ENCODE results near the gene RSPH9. TPM values are rescaled to one million over a fixed set of nuclear protein-coding genes. Genes with fewer than 3 reads are reported as not detected.

Gene RSPH9
- total and polyA plus RNA-seq, 2 donors (not counting 3 experiments of a cell fraction or from before 2014, with no cell fraction given): 0.18 to 0.27 TPM

DNA sequence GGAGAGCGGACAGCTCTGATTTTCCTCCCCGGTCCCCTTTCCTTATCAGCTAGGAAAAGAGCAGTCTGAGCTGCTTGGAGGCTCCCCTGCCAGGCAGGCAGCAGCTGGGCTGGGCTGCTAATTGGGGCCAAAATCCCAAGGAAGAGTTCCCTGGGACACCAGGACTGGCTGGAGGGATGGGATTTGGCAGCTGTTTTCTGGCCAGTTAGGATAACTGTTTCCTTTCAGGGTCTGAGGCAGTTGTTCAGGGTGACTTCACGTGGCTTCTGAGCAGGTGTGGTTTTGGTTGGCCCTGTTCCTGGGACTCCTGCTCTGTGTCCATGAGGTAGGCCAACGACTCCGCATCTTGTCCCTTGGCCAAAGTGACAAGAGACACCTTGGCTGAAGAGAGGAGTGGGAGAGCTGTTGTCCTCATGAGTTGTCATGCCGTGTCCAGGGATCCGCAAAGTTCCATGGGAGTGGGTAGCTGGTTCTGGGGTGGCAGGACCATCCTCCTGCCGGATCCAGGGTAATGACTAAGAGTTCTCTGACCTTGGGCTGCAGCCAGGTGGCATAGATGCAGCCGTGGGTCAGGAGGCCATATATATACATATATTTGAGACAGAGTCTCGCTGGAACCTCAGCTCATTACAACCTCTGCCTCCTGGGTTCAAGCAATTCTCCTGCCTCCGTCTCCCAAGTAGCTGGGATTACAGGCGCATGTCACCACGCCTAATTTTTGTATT is 21.5 kb downstream of the RSPH9 start:
- Histone ChIP-seq H4K20me1 (replicated peaks; ENCODE audit: control insufficient read depth, extremely low read depth, insufficient read depth, low read length) (no peaks in the 10 kb centered on the region), H3K9me1 (replicated peaks; ENCODE audit: control insufficient read depth, extremely low read depth, insufficient read depth, low read length) (no peaks in the 10 kb centered on the region), H3K36me3 (ENCODE audit: control insufficient read depth in 2 of 2, extremely low read depth in 1 of 2, insufficient read depth in 2 of 2, low read length in 2 of 2) (peaks cover 0 to 2% of the 10 kb centered on the region in 2 experiments), H3K9me3 (replicated peaks; ENCODE audit: control insufficient read depth, insufficient read depth, low read length) (no peaks in the 10 kb centered on the region), H3K79me2 (ENCODE audit: control insufficient read depth, insufficient read depth, low read length) (no peaks in the 10 kb centered on the region), H3K27ac (ENCODE audit: insufficient read depth, low read depth, low read length) (no peak overlapping the region), H3K27me3 (ENCODE audit: control insufficient read depth in 2 of 2, insufficient read depth in 2 of 2, low read length in 2 of 2) (no peaks in the 10 kb centered on the region), H3K9ac (replicated peaks; ENCODE audit: extremely low read depth, insufficient read depth, low read length) (no peak overlapping the region), H3K4me3 (replicated peaks in 1 of 3; ENCODE audit: insufficient read depth in 1 of 3, low read depth in 1 of 3, low read length in 3 of 3) (no peak overlapping the region), H3K4me2 (ENCODE audit: insufficient read depth, low read length) (no peak overlapping the region), H2AFZ (ENCODE audit: low read depth, low read length) (no peak overlapping the region), H3K4me1 (ENCODE audit: control insufficient read depth, extremely low read depth, insufficient read depth, low read length) (peaks cover 5% of the 10 kb centered on the region)
- DNase-seq (ENCODE audit: low read depth, low spot score): no peak
- intact Hi-C loops (cut with micrococcal nuclease) (loop anchor here (5.0 kb wide), 1 partner anchor 171 kb away; no protein-coding TSS in a partner anchor), dilution Hi-C loops (cut with MboI; ENCODE audit: extremely low pct_ligation_motif_present, low sequenced_read_pairs) (no loop called here)
- CTCF ChIA-PET: interaction anchor here (1.0 to 7.1 kb wide), 21 partner anchors 10 to 495 kb away, joined by 3 to 177 read pairs (median 11); partner anchors contain the start of genes MRPS18A, RSPH9 and VEGFA
- no TSS peak for BruUV-seq (replicated peaks)
- POLR2A ChIA-PET: no interaction called here
- TF ChIP-seq POLR2AphosphoS5 (IDR thresholded peaks at IDR 0.05; ENCODE audit: insufficient read depth, low read depth, low read length): no peak
- FAIRE-seq: no peak

DNA sequence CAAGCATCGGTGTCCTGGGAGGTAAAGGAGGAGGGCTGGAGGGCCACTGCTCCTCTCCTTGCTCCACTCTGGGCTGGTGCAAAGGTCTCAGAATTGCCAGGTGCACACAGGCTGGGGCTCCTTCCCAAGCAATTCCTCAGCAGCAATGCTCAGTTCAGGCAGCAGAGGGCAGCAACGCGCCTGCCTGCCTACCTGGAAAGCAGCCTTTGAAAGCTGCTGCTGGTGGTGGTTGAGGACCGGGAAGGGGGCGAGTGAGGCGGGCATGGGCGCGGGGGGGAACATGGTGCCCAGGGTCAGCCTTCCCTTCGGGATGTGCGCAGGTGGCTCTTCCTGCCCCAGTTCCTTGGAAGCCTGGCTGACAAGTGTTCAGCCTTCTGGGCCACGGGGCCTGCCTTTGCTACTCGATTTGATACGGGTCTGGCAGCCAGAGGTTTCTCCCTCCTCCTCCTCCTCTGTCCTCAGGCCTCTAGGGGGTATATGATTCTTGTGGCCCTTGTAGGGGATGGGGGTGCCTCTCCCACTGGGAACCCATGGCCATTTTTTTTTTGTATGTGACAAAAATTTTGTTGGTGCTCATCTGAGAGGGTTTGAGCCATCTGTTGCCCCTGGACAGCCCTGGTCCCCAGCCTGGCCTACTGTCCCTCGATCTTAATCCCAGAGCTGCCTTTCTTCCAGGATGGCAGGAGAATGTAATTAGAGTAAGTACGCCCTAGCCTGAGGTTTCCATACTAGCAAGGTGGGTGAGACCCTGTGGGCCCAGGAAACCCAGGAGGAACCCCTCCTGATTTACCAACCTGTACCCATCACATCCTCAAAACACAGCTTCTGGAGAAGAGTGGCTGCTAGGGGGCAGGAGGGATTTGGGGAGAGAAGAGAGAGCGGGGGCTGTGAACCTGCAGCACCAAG is 22.7 kb downstream of the RSPH9 start:
- Histone ChIP-seq H3K27ac (ENCODE audit: insufficient read depth, low read depth, low read length) (no peak overlapping the region), H3K4me3 (replicated peaks in 1 of 3; ENCODE audit: insufficient read depth in 1 of 3, low read depth in 1 of 3, low read length in 3 of 3) (no peak overlapping the region), H2AFZ (ENCODE audit: low read depth, low read length) (no peak overlapping the region), H3K4me1 (ENCODE audit: control insufficient read depth, extremely low read depth, insufficient read depth, low read length) (peaks cover 5% of the 10 kb centered on the region), H3K9ac (replicated peaks; ENCODE audit: extremely low read depth, insufficient read depth, low read length) (no peak overlapping the region), H4K20me1 (replicated peaks; ENCODE audit: control insufficient read depth, extremely low read depth, insufficient read depth, low read length) (no peaks in the 10 kb centered on the region), H3K9me1 (replicated peaks; ENCODE audit: control insufficient read depth, extremely low read depth, insufficient read depth, low read length) (no peaks in the 10 kb centered on the region), H3K36me3 (ENCODE audit: control insufficient read depth in 2 of 2, extremely low read depth in 1 of 2, insufficient read depth in 2 of 2, low read length in 2 of 2) (peaks cover 2 to 9% of the 10 kb centered on the region in 2 experiments), H3K79me2 (ENCODE audit: control insufficient read depth, insufficient read depth, low read length) (no peaks in the 10 kb centered on the region), H3K27me3 (ENCODE audit: control insufficient read depth in 2 of 2, insufficient read depth in 2 of 2, low read length in 2 of 2) (no peaks in the 10 kb centered on the region), H3K4me2 (ENCODE audit: insufficient read depth, low read length) (no peak overlapping the region), H3K9me3 (replicated peaks; ENCODE audit: control insufficient read depth, insufficient read depth, low read length) (no peaks in the 10 kb centered on the region)
- BruUV-seq (replicated peaks): no TSS peak
- ChIA-PET POLR2A (interaction anchor here (0.6 to 0.9 kb wide), 2 partner anchors 64 to 105 kb away, joined by 3 to 7 read pairs; no protein-coding TSS in a partner anchor), CTCF (interaction anchor here (0.6 to 7.1 kb wide), 53 partner anchors 11 to 494 kb away, joined by 3 to 177 read pairs (median 4); partner anchors contain the start of genes MRPS18A, RSPH9 and VEGFA)
- TF ChIP-seq POLR2AphosphoS5 (IDR thresholded peaks at IDR 0.05; ENCODE audit: insufficient read depth, low read depth, low read length) (peak; percentile 15), JUN (IDR thresholded peaks at IDR 0.05; ENCODE audit: borderline replicate concordance, insufficient read depth, insufficient read length, low read depth) (no peak), EZH2 (IDR thresholded peaks at IDR 0.05; ENCODE audit: borderline replicate concordance, low read depth, low read length, severe bottlenecking) (no peak)
- TF ChIP-seq, protein P1, sequence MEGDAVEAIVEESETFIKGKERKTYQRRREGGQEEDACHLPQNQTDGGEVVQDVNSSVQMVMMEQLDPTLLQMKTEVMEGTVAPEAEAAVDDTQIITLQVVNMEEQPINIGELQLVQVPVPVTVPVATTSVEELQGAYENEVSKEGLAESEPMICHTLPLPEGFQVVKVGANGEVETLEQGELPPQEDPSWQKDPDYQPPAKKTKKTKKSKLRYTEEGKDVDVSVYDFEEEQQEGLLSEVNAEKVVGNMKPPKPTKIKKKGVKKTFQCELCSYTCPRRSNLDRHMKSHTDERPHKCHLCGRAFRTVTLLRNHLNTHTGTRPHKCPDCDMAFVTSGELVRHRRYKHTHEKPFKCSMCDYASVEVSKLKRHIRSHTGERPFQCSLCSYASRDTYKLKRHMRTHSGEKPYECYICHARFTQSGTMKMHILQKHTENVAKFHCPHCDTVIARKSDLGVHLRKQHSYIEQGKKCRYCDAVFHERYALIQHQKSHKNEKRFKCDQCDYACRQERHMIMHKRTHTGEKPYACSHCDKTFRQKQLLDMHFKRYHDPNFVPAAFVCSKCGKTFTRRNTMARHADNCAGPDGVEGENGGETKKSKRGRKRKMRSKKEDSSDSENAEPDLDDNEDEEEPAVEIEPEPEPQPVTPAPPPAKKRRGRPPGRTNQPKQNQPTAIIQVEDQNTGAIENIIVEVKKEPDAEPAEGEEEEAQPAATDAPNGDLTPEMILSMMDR (IDR thresholded peaks at IDR 0.05; ENCODE audit: extremely low read depth in 1 of 2, insufficient read depth in 1 of 2, low read depth in 1 of 2, low read length in 2 of 2): peak; percentile 91 to 98
- peak; percentile 81 for DNase-seq (ENCODE audit: low read depth, low spot score)
- peak; percentile 94 for FAIRE-seq
- intact Hi-C loops (cut with micrococcal nuclease): loop anchor here (1.0 to 5.0 kb wide), 7 partner anchors 56 to 412 kb away; no protein-coding TSS in a partner anchor
- dilution Hi-C loops (cut with MboI; ENCODE audit: extremely low pct_ligation_motif_present, low sequenced_read_pairs): no loop called here

Data from endothelial cell of umbilical vein (primary cell).